HEK293 (cell line): ENCODE results near the gene ARHGAP10.

ENCODE experiments used
- CTCF ChIP-seq: fragments of 450-650 bp; formaldehyde crosslinking; IDR thresholded peaks from 2 replicates; pipeline ENCODE4 v1.5.1; 2016; ENCODE audit warnings: missing biosample characterization, missing genetic modification characterization
- EGR2 ChIP-seq: fragments of 450-650 bp; formaldehyde crosslinking; IDR thresholded peaks from 2 replicates; pipeline ENCODE4 v1.5.1; 2016; ENCODE audit warnings: low read depth, missing biosample characterization, missing genetic modification characterization
- FEZF1 ChIP-seq: fragments of 450-650 bp; formaldehyde crosslinking; IDR thresholded peaks from 2 replicates; pipeline ENCODE4 v1.5.1; 2016; ENCODE audit warnings: missing biosample characterization, missing genetic modification characterization
- MYNN ChIP-seq: fragments of 450-650 bp; formaldehyde crosslinking; IDR thresholded peaks from 2 replicates; pipeline ENCODE4 v1.5.1; 2016; ENCODE audit warnings: missing biosample characterization, missing genetic modification characterization, borderline replicate concordance
- REST ChIP-seq: fragments of 450-650 bp; formaldehyde crosslinking; IDR thresholded peaks from 2 replicates; pipeline ENCODE4 v1.5.1; 2016; ENCODE audit warnings: missing biosample characterization, missing genetic modification characterization
- ZBTB10 ChIP-seq: fragments of 450-650 bp; formaldehyde crosslinking; IDR thresholded peaks from 2 replicates; pipeline ENCODE4 v1.5.1; 2016; ENCODE audit warnings: missing biosample characterization, missing genetic modification characterization
- ZNF239 ChIP-seq: fragments of 450-650 bp; formaldehyde crosslinking; IDR thresholded peaks from 2 replicates; pipeline ENCODE4 v1.5.1; 2016; ENCODE audit warnings: missing biosample characterization, missing genetic modification characterization
- ZNF311 ChIP-seq: fragments of 450-650 bp; formaldehyde crosslinking; IDR thresholded peaks from 2 replicates; pipeline ENCODE4 v1.5.1; 2017; ENCODE audit warnings: missing biosample characterization, missing genetic modification characterization, borderline replicate concordance
- ZNF423 ChIP-seq: fragments of 450-650 bp; formaldehyde crosslinking; IDR thresholded peaks from 2 replicates; pipeline ENCODE4 v1.5.1; 2016; ENCODE audit warnings: missing biosample characterization, missing genetic modification characterization
- ZXDB ChIP-seq: fragments of 450-650 bp; formaldehyde crosslinking; IDR thresholded peaks from 2 replicates; pipeline ENCODE4 v1.5.1; 2016; ENCODE audit warnings: missing biosample characterization, missing genetic modification characterization

- no peak for TF ChIP-seq REST (tag by site-specific recombination)
- no peak for TF ChIP-seq CTCF
- no peak for TF ChIP-seq FEZF1 (tag by site-specific recombination)
- TF ChIP-seq ZXDB (tag by site-specific recombination) = no peak
- no peak for TF ChIP-seq ZNF423 (tag by site-specific recombination)
- TF ChIP-seq ZBTB10 (tag by site-specific recombination) = no peak
- no peak for TF ChIP-seq EGR2 (tag by site-specific recombination)
- TF ChIP-seq ZNF239 (tag by site-specific recombination) = no peak
- no peak for TF ChIP-seq ZNF311 (tag by site-specific recombination)
- TF ChIP-seq MYNN (tag by site-specific recombination) = no peak
Measured at GRCh38 chr4:147820975-147821374, 89.1 kb downstream of the ARHGAP10 start.
